Loucy (cell line): ENCODE data around the gene FAM110C.
"Not testable (repeated sequence)": the region's sequence is repeated elsewhere in the genome, so short reads cannot be mapped to it uniquely, and the experiment has no call there.

Experiments used
- H2AFZ ChIP-seq: fragments of 200-600 bp; sonication (generic); 2 replicates; pipeline ENCODE4 v1.6.0; 2016; ENCODE audit warnings: antibody characterized with exemption, mild to moderate bottlenecking, low read length, moderate library complexity
- H3F3A ChIP-seq: fragments of 200-600 bp; 2 replicates; pipeline ENCODE4 v1.6.0; 2016; ENCODE audit warnings: antibody characterized with exemption, low read depth, mild to moderate bottlenecking
- H3K27me3 ChIP-seq: fragments of 200-600 bp; sonication (generic); 2 replicates; pipeline ENCODE4 v1.6.1; 2014; ENCODE audit warnings: low read length, mild to moderate bottlenecking; ENCODE audit not compliant: insufficient read depth, poor library complexity, severe bottlenecking
- H3K36me3 ChIP-seq: fragments of 200-600 bp; sonication (generic); 2 replicates; pipeline ENCODE4 v1.6.1; 2016; ENCODE audit warnings: low read length; ENCODE audit not compliant: insufficient read depth
- H3K4me1 ChIP-seq: fragments of 200-600 bp; sonication (generic); 2 replicates; pipeline ENCODE4 v1.5.1; 2014; ENCODE audit warnings: low read length, mild to moderate bottlenecking; ENCODE audit not compliant: insufficient read depth, poor library complexity, severe bottlenecking
- H3K4me2 ChIP-seq: fragments of 200-600 bp; sonication (generic); 2 replicates; pipeline ENCODE4 v1.6.0; 2014; ENCODE audit warnings: antibody characterized with exemption, low read length, low read depth, mild to moderate bottlenecking; ENCODE audit not compliant: poor library complexity, severe bottlenecking
- H3K4me3 ChIP-seq: fragments of 200-600 bp; sonication (generic); 2 replicates; pipeline ENCODE4 v1.5.1; 2014; ENCODE audit warnings: low read length, mild to moderate bottlenecking, mixed read lengths; ENCODE audit not compliant: poor library complexity, severe bottlenecking
- H3K79me2 ChIP-seq: fragments of 200-600 bp; sonication (generic); 2 replicates; pipeline ENCODE4 v1.6.1; 2014; ENCODE audit warnings: low read length; ENCODE audit not compliant: insufficient read depth
- H3K9ac ChIP-seq: fragments of 200-600 bp; sonication (generic); 2 replicates; pipeline ENCODE4 v1.6.0; 2014; ENCODE audit warnings: mild to moderate bottlenecking, low read depth, low read length, moderate library complexity; ENCODE audit not compliant: poor library complexity, severe bottlenecking
- H3K9me2 ChIP-seq: fragments of 200-600 bp; sonication (generic); replicated peaks from 2 replicates; pipeline ENCODE4 v1.6.1; 2016; ENCODE audit warnings: low read depth, low read length, mixed read lengths
- H3K9me3 ChIP-seq: fragments of 200-600 bp; sonication (generic); 2 replicates; pipeline ENCODE4 v1.6.1; 2014; ENCODE audit warnings: mild to moderate bottlenecking, antibody characterized with exemption, low read length, low read depth; ENCODE audit not compliant: insufficient read depth
- H4K20me1 ChIP-seq: fragments of 200-600 bp; sonication (generic); 2 replicates; pipeline ENCODE4 v1.6.0; 2014; ENCODE audit warnings: antibody characterized with exemption, low read length, mild to moderate bottlenecking; ENCODE audit not compliant: insufficient read depth, poor library complexity, severe bottlenecking
- CTCF ChIP-seq: fragments of 200-600 bp; sonication (generic); conservative IDR thresholded peaks from 2 replicates; pipeline ENCODE4 v1.5.1; 2014; ENCODE audit warnings: mild to moderate bottlenecking, antibody characterized with exemption, low read length
- EZH2phosphoT487 ChIP-seq: fragments of 200-600 bp; IDR thresholded peaks from 2 replicates; pipeline ENCODE4 v1.6.1; 2018; ENCODE audit warnings: antibody characterized with exemption, mild to moderate bottlenecking, moderate library complexity, borderline replicate concordance

FAM110C gene

DNA sequence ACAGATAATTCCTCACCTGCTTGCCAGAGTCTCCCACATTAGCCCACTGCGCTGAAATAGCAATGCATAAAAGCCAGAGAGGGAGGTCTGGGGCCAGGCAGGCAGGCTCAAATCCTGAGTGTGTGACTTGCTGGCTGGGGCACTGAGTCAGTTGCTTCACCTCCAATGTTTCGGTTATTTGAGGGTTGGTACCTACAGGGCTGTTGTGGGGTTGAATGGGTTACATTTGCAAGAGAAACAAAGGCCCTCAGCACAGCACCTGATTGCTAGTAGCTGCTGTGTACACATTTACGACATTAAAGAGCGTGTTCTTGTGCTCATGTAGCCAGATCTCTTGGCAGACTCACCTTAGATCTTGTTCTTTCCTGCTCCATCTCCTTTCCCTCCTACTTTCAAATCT is 34.1 kb upstream of the FAM110C start:
- H3K36me3 ChIP-seq = no peaks in the 10 kb centered on the region
- H3F3A ChIP-seq = no peaks in the 10 kb centered on the region
- H3K4me1 ChIP-seq = no peaks in the 10 kb centered on the region
- TF ChIP-seq EZH2phosphoT487 = no peak
- TF ChIP-seq CTCF = no peak
- no peak overlapping the region for H2AFZ ChIP-seq
- no peaks in the 10 kb centered on the region for H3K27me3 ChIP-seq
- no peaks in the 10 kb centered on the region for H3K9me3 ChIP-seq
- H3K9me2 ChIP-seq = no peaks in the 10 kb centered on the region
- no peak overlapping the region for H3K4me2 ChIP-seq
- H3K9ac ChIP-seq = no peak overlapping the region
- H3K4me3 ChIP-seq = no peak overlapping the region
- no peaks in the 10 kb centered on the region for H4K20me1 ChIP-seq
- H3K79me2 ChIP-seq = no peaks in the 10 kb centered on the region

GRCh38 chr2:71309-72035 is 25.2 kb upstream of the FAM110C start:
- H3K4me3 ChIP-seq = no peak overlapping the region
- H3K9me2 ChIP-seq = no peaks in the 10 kb centered on the region
- no peaks in the 10 kb centered on the region for H3K79me2 ChIP-seq
- no peak overlapping the region for H2AFZ ChIP-seq
- H3K27me3 ChIP-seq = no peaks in the 10 kb centered on the region
- H3K9ac ChIP-seq = no peak overlapping the region
- TF ChIP-seq CTCF (no peak), EZH2phosphoT487 (no peak)
- no peaks in the 10 kb centered on the region for H3K9me3 ChIP-seq
- no peaks in the 10 kb centered on the region for H3F3A ChIP-seq
- H4K20me1 ChIP-seq = no peaks in the 10 kb centered on the region
- no peak overlapping the region for H3K4me2 ChIP-seq
- no peaks in the 10 kb centered on the region for H3K4me1 ChIP-seq
- H3K36me3 ChIP-seq = no peaks in the 10 kb centered on the region

- Histone ChIP-seq H3K9ac (no peak overlapping the region), H3K4me1 (peaks cover 3% of the 10 kb centered on the region), H2AFZ (no peak overlapping the region), H3F3A (no peaks in the 10 kb centered on the region), H3K9me3 (no peaks in the 10 kb centered on the region), H3K9me2 (no peaks in the 10 kb centered on the region), H3K27me3 (no peaks in the 10 kb centered on the region), H4K20me1 (no peaks in the 10 kb centered on the region), H3K4me2 (no peak overlapping the region), H3K4me3 (no peak overlapping the region), H3K36me3 (no peaks in the 10 kb centered on the region), H3K79me2 (no peaks in the 10 kb centered on the region)
- TF ChIP-seq CTCF (no peak), EZH2phosphoT487 (no peak)
These were observed 23.4 kb upstream of the FAM110C start for GRCh38 chr2:69366-70344.

GRCh38 chr2:68637-69036 is 22.3 kb upstream of the FAM110C start:
- H3K9ac ChIP-seq, H3F3A ChIP-seq, H3K27me3 ChIP-seq, H3K36me3 ChIP-seq, H3K4me2 ChIP-seq, H3K4me3 ChIP-seq, H3K9me2 ChIP-seq, H2AFZ ChIP-seq, H3K79me2 ChIP-seq, H3K4me1 ChIP-seq, H4K20me1 ChIP-seq, H3K9me3 ChIP-seq: not testable (repeated sequence)
